AG09309 (cell line): ENCODE data around the gene RGS17.
"Not testable (repeated sequence)": the region's sequence is repeated elsewhere in the genome, so short reads cannot be mapped to it uniquely, and the experiment has no call there.

ENCODE experiments used
- DNase-seq: peaks from one replicate; pipeline ENCODE4 v3.0.0-alpha.2; 2010; ENCODE audit warnings: low read depth
- H3K4me3 ChIP-seq: 2 replicates; pipeline ENCODE4 v1.5.1; 2011; ENCODE audit warnings: mild to moderate bottlenecking, low read depth, low read length, moderate library complexity; ENCODE audit not compliant: control insufficient read depth
- TF ChIP-seq, protein P1 (sequence below): IDR thresholded peaks from 2 replicates; pipeline ENCODE4 v1.5.1; 2011; ENCODE audit warnings: mild to moderate bottlenecking, low read depth, low read length, inconsistent platforms; ENCODE audit not compliant: insufficient read depth, control insufficient read depth; ENCODE audit errors: missing control alignments

Gene RGS17

DNA sequence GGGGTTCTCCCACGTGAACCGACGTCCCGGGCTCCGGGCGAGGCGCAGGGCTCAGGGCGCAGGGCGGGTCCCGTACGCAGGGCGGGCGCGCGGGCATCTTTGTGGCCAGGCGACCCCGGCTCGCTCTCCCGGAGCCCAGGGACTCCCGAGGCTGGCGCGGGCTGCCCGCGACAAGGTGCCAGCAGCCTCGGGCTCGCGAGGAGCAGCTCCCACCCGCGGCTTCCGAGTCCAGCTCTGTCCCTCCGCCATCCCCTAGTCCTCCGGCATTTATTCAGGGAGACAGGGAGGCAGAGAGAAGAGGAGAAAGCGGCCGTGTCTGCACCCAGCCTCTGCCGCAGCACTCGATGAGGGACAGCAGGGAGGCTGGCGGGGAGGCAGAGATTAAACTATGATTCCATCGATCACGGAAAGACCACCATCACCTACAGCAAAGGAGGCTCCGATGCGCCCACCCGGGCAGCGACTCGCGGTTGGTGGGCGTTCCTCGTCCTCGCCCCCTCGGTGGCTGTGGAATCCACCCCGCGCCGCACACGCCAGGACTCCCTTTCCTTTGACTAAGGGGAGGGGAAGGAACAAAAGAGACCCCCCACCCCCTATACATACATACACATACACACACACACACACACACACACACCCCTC, 1.1 kb downstream of the RGS17 start:
- TF ChIP-seq, protein P1, sequence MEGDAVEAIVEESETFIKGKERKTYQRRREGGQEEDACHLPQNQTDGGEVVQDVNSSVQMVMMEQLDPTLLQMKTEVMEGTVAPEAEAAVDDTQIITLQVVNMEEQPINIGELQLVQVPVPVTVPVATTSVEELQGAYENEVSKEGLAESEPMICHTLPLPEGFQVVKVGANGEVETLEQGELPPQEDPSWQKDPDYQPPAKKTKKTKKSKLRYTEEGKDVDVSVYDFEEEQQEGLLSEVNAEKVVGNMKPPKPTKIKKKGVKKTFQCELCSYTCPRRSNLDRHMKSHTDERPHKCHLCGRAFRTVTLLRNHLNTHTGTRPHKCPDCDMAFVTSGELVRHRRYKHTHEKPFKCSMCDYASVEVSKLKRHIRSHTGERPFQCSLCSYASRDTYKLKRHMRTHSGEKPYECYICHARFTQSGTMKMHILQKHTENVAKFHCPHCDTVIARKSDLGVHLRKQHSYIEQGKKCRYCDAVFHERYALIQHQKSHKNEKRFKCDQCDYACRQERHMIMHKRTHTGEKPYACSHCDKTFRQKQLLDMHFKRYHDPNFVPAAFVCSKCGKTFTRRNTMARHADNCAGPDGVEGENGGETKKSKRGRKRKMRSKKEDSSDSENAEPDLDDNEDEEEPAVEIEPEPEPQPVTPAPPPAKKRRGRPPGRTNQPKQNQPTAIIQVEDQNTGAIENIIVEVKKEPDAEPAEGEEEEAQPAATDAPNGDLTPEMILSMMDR: no peak
- no peak for DNase-seq
- H3K4me3 ChIP-seq: peak overlapping the region; percentile 93

DNA sequence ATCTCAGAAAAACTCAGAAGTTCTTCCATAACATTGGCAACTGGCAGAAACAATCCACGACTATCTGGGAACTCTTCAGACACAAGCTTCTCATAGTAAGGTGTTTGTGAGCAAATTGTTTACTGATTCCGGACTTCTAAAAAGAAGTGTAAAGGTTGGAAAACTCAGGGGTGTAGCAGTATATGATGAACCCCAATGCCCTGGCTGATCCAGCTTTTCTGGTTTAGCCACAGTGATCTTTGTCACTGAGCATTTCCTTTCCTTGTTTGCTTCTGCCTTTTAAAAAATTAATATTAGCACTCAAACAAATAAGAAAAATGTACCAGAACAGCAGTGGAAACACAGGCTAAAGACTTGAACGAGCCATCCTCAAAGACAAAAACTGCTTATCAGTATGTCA, 4.9 kb downstream of the RGS17 start:
- no peak for DNase-seq
- H3K4me3 ChIP-seq: no peak overlapping the region
- TF ChIP-seq, protein P1: no peak

DNA sequence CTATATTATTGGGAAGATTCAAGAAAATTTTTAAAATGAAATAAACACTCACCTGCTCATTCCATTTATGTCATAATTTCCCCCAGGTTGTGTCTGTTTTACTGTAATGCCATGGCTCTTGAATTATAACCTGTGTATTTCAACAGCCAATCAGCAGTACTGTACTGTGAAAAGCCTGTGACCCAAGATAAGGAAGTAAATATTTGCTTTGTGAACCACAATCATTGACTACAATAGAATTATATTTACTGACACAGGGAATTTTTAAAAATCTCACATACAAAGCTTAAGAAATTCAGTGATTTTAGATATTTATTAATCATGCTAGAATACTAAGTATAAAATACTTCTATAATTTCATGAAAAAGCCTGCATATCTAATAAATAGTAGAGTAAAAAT, 6.0 kb downstream of the RGS17 start:
- DNase-seq: no peak
- no peak overlapping the region for H3K4me3 ChIP-seq
- TF ChIP-seq, protein P1: no peak

DNA sequence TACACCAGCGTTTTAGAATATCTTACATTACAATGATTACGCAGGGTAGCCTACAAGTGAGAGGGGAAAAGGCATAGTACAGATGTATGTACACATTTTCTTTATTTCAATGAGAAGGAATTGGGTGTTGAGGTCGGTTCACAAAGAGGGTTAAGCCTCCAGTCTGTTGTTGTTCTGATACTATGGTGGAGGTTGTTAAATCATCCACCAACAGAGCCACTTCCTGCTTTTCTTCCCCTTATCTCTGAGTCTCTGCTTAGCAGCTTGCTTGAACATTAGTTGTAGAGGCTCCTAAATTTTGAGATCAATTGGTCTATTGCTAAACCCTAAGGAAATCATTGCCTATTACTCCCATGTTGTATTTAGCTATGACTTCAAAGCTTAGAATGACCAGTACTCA, 7.3 kb downstream of the RGS17 start:
- no peak for DNase-seq
- TF ChIP-seq, protein P1: no peak
- H3K4me3 ChIP-seq: no peak overlapping the region

DNA sequence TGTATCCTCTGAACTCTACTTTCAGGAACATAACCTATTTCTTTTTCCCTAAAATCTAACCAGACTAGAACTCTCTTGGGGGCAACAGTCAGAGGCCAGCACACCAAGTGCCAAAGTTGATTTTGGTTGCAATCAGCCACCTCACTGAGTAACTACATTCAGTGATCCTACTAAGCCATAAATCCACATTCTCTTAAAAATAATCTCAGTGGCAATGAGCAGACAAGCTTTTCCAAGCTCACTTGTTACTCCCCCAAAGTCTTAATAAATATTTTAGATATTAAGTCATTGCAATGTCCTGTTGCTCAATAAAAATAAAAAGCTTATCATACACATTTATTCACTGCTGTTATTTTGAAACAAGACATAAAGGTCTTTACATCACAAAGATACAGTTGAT, 9.8 kb downstream of the RGS17 start:
- TF ChIP-seq, protein P1: no peak
- no peak overlapping the region for H3K4me3 ChIP-seq
- DNase-seq: no peak

DNA sequence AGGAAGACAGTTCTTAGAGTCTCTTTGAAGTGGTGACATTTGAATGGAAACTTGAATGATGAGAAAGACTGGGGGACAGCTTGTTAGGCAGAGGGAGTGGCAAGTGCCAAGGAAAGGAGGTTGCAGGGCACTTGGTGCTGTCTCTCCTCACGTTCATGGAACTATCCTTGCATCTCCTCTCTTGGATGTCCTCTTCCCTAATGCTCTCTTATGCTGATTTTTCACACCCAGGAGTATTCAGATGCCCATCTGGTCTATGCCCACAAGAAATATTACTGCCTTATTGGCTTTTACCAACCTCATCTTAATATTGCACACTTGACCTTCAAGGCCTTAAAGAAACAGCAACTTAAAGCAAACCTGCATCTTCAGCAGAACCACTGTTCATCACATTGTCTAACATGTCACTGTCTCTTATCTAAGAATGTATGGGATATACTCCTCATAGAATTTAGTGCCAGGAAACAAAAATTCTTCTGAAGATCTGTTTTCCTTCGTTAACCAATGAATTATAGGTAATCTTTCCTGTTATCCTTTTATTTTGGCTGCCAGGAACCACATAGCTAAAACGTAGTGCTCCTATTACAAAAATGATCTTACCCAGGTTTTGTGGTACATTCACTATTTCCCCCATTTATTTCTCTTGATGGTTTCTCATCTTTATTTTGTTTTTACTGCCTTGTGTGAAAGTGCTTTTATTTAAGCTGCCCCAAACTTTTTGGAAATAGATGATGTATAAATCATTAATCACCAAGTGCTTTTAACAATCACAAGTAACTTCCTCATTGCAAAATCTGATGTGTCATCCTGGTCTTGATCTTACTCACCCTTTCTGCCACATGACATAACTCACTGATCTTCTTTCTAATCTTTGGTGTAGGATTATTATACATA, 12.8 kb downstream of the RGS17 start:
- TF ChIP-seq, protein P1: no peak
- no peak overlapping the region for H3K4me3 ChIP-seq
- peak; percentile 35 for DNase-seq

DNA sequence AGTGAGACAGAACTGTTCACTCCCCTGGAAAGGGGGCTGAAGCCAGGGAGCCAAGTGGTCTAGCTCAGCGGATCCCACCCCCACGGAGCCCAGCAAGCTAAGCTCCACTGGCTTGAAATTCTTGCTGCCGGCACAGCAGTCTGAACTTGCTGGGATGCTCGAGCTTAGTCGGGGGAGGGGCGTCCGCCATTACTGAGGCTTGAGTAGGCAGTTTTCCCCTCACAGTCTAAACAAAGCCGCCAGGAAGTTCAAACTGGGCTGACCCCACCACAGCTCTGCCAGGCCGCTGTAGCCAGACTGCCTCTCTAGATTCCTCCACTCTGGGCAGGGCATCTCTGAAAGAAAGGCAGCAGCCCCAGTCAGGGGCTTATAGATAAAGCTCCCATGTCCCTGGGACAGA, 20.0 kb downstream of the RGS17 start:
- DNase-seq, H3K4me3 ChIP-seq: not testable (repeated sequence)

DNA sequence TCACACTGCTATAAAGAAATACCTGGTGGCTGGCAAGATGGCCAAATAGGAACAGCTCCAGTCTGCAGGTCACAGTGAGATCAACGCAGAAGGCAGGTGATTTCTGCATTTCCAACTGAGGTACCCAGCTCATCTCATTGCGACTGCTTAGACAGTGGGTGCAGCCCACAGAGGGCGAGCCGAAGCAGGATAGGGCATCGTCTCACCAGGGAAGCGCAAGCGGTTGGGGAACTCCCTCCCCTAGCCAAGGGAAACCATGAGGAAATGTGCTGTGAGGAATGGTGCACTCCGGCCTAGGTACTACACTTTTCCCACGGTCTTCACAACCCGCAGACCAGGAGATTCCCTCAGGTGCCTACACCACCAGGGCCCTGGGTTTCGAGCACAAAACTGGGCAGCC, 20.5 kb downstream of the RGS17 start:
- H3K4me3 ChIP-seq, DNase-seq: not testable (repeated sequence)
